B cell (primary cell): Measurements from ENCODE around the gene GDPD3. TPM values are rescaled to one million over a fixed set of nuclear protein-coding genes. Genes with fewer than 3 reads are reported as not detected.

Experiments used
- ATAC-seq: fragments of 200-7000 bp; cut with Tn5 transposase; one replicate; pipeline ENCODE4 v1.10.0; 2021; ENCODE audit warnings: low read depth, mild to moderate bottlenecking, moderate number of reproducible peaks, moderate library complexity
- CTCF ChIA-PET: fragments of 350-600 bp; sonication (Branson Sonifier 250); formaldehyde crosslinking; loops from one replicate; lab custom pipeline; 2021; ENCODE audit warnings: antibody characterized with exemption, inconsistent platforms; lab: Charles Lee
- POLR2A ChIA-PET: fragments of 350-600 bp; sonication (Branson Sonifier 250); formaldehyde crosslinking; loops from one replicate; lab custom pipeline; 2021; ENCODE audit warnings: antibody characterized with exemption; lab: Charles Lee
- DNase-seq: peaks from one replicate; pipeline ENCODE4 v3.0.0; 2013
- H2AFZ ChIP-seq: 2 replicates; pipeline ENCODE4 v1.6.1; 2012; ENCODE audit warnings: mild to moderate bottlenecking, low read depth, low read length; ENCODE audit not compliant: insufficient read depth, poor library complexity, severe bottlenecking
- H3K27ac ChIP-seq, 2 donors: 1 replicate in 1 of 2; 2 replicates in 1 of 2; pipeline ENCODE4 v1.5.1; 2012 to 2013; ENCODE audit warnings: low read length in 2 of 2, mild to moderate bottlenecking in 2 of 2, moderate library complexity in 1 of 2
- H3K27me3 ChIP-seq, 4 experiments: fragments of 200-600 bp in 1 of 4; sonication (generic) in 1 of 4; replicated peaks in 1 of 4; 1 replicate in 2 of 4; 2 replicates in 2 of 4; pipeline versions ENCODE4 v1.6.1 to v1.7.0; 2013 to 2016; ENCODE audit warnings: low read length in 3 of 4, mild to moderate bottlenecking in 2 of 4, mixed read lengths in 1 of 4, moderate library complexity in 1 of 4; ENCODE audit not compliant: insufficient read depth in 4 of 4, control insufficient read depth in 3 of 4; ENCODE audit errors: control extremely low read depth in 1 of 4
- H3K36me3 ChIP-seq, 2 experiments: replicated peaks in 1 of 2; 1 replicate in 1 of 2; 2 replicates in 1 of 2; pipeline versions ENCODE4 v1.6.1 to v1.7.1; 2013; ENCODE audit warnings: low read length in 1 of 2; ENCODE audit not compliant: insufficient read depth in 2 of 2, control insufficient read depth in 1 of 2; ENCODE audit errors: control extremely low read depth in 1 of 2, extremely low read depth in 1 of 2
- H3K4me1 ChIP-seq, 2 donors: fragments of 200-600 bp in 1 of 2; sonication (generic) in 1 of 2; 1 replicate in 1 of 2; 2 replicates in 1 of 2; pipeline versions ENCODE4 v1.5.1 to v1.6.1; 2013 to 2017; ENCODE audit warnings: low read length in 2 of 2; ENCODE audit not compliant: control insufficient read depth in 2 of 2, insufficient read depth in 2 of 2
- H3K4me2 ChIP-seq: replicated peaks from 2 replicates; pipeline ENCODE3; 2012; ENCODE audit warnings: mild to moderate bottlenecking, low read depth, low read length; ENCODE audit not compliant: poor library complexity, severe bottlenecking
- H3K4me3 ChIP-seq, 5 experiments: fragments of 200-600 bp in 1 of 5; sonication (generic) in 1 of 5; 1 replicate in 3 of 5; 2 replicates in 2 of 5; pipeline versions ENCODE4 v1.5.1 to v1.7.0; 2011 to 2016; ENCODE audit warnings: low read length in 4 of 5, mild to moderate bottlenecking in 4 of 5, low read depth in 2 of 5, control low read depth in 1 of 5, moderate library complexity in 1 of 5; ENCODE audit not compliant: insufficient read depth in 1 of 5; ENCODE audit errors: control extremely low read depth in 1 of 5, extremely low read depth in 1 of 5
- H3K79me2 ChIP-seq: fragments of 200-600 bp; sonication (generic); one replicate; pipeline ENCODE4 v1.6.0; 2016; ENCODE audit warnings: low read length; ENCODE audit not compliant: control insufficient read depth, insufficient read depth
- H3K9ac ChIP-seq: fragments of 200-600 bp; sonication (generic); 2 replicates; pipeline ENCODE4 v1.6.1; 2017; ENCODE audit warnings: mild to moderate bottlenecking, low read length, moderate library complexity
- H3K9me3 ChIP-seq, 3 donors: one replicate each; pipeline versions ENCODE4 v1.6.1 to v1.7.1; 2013; ENCODE audit warnings: low read length in 2 of 3; ENCODE audit not compliant: control insufficient read depth in 2 of 3, insufficient read depth in 1 of 3; ENCODE audit errors: control extremely low read depth in 1 of 3
- H4K20me1 ChIP-seq: 2 replicates; pipeline ENCODE4 v1.6.0; 2012; ENCODE audit warnings: mild to moderate bottlenecking, low read length; ENCODE audit not compliant: insufficient read depth, control insufficient read depth, poor library complexity, severe bottlenecking
- H3K27ac Mint-ChIP-seq: one replicate; pipeline ENCODE4 v1.8.0; 2021; ENCODE audit warnings: mixed read lengths
- H3K27me3 Mint-ChIP-seq: one replicate; pipeline ENCODE4 v1.8.0; 2021; ENCODE audit warnings: mixed read lengths
- H3K4me1 Mint-ChIP-seq: one replicate; pipeline ENCODE4 v1.8.0; 2021; ENCODE audit warnings: mixed read lengths
- H3K4me3 Mint-ChIP-seq: one replicate; pipeline ENCODE4 v1.8.0; 2021; ENCODE audit warnings: mixed read lengths
- H3K9me3 Mint-ChIP-seq: one replicate; pipeline ENCODE4 v1.8.0; 2022; ENCODE audit warnings: mixed read lengths; ENCODE audit not compliant: insufficient read depth
- EZH2 ChIP-seq: IDR thresholded peaks from 2 replicates; pipeline ENCODE4 v1.6.1; 2012; ENCODE audit warnings: borderline replicate concordance, low read depth, mild to moderate bottlenecking, moderate library complexity, low read length; ENCODE audit not compliant: insufficient read depth, poor library complexity, severe bottlenecking
- WGBS: methylation state at CpG from one replicate; pipeline ENCODE4 v1.1.5; 2013; ENCODE audit warnings: missing lambda C conversion rate; ENCODE audit not compliant: insufficient coverage; 5-methylcytosine and 5-hydroxymethylcytosine counted together
- intact Hi-C: fragments of 100-400 bp; cut with micrococcal nuclease; formaldehyde crosslinking; loops from one replicate; pipeline ENCODE4 v1.10.0; 2022
- polyA plus RNA-seq: library from polyadenylated mRNA; depleted of rRNA; stranded (reverse); fragments of >200 nt; gene quantifications from 2 replicates; pipeline ENCODE4 v1.2.3, GENCODE V29; 2012
- total RNA-seq, 2 donors: library from RNA; stranded (reverse); fragments of 120-200 nt in 1 of 2; gene quantifications; 1 replicate in 1 of 2; 2 replicates in 1 of 2; pipeline versions ENCODE4 v1.2.3 to v1.2.4, GENCODE V29; 2013 to 2022
- TF ChIP-seq, protein P1 (sequence below): fragments of 200-600 bp; IDR thresholded peaks from one replicate; pipeline ENCODE4 v1.8.0; 2022; ENCODE audit warnings: antibody characterized with exemption, mild to moderate bottlenecking

Gene GDPD3
- total and polyA plus RNA-seq, 2 donors (not counting 1 experiment from before 2014, with no cell fraction given): 10.6 to 17.3 TPM

DNA sequence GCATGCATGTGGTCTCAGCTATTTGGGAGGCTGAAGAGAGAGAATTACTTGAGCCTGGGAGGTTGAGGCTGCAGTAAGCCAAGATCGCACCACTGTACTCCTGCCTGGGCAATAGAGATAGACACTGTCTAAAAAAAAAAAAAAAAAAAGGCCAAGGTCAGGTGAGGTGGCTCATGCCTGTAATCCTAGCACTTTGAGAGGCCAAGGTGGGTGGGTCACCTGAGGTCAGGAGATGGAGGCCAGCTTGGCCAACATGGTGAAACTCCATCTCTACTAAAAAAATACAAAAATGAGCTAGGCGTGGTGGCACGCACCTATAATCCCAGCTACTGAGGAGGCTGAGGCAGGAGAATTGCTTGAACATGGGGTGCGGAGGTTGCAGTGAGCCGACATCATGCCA lies 41.9 kb upstream of the GDPD3 start:
- ChIA-PET POLR2A (no interaction called here), CTCF (no interaction called here)
- Histone ChIP-seq H3K36me3 (no peaks in the 10 kb centered on the region), H3K9me3 (peaks cover 0 to 3% (median 0%) of the 10 kb centered on the region in 3 donors), H4K20me1 (no peaks in the 10 kb centered on the region), H3K9ac (no peak overlapping the region), H3K27me3 (no peaks in the 10 kb centered on the region), H3K4me3 (no peak overlapping the region), H3K79me2 (no peaks in the 10 kb centered on the region), H3K27ac (no peak overlapping the region), H3K4me1 (no peaks in the 10 kb centered on the region), H2AFZ (no peak overlapping the region), H3K4me2 (no peak overlapping the region)
- H3K27ac Mint-ChIP-seq: no peak overlapping the region
- no peak overlapping the region for H3K4me3 Mint-ChIP-seq
- WGBS: 97% methylated on average over 4 of the region's 5 CpGs
- H3K27me3 Mint-ChIP-seq: no peaks in the 10 kb centered on the region
- H3K4me1 Mint-ChIP-seq: peaks cover 6% of the 10 kb centered on the region
- ATAC-seq: no peak
- no peak for TF ChIP-seq EZH2
- TF ChIP-seq, protein P1, sequence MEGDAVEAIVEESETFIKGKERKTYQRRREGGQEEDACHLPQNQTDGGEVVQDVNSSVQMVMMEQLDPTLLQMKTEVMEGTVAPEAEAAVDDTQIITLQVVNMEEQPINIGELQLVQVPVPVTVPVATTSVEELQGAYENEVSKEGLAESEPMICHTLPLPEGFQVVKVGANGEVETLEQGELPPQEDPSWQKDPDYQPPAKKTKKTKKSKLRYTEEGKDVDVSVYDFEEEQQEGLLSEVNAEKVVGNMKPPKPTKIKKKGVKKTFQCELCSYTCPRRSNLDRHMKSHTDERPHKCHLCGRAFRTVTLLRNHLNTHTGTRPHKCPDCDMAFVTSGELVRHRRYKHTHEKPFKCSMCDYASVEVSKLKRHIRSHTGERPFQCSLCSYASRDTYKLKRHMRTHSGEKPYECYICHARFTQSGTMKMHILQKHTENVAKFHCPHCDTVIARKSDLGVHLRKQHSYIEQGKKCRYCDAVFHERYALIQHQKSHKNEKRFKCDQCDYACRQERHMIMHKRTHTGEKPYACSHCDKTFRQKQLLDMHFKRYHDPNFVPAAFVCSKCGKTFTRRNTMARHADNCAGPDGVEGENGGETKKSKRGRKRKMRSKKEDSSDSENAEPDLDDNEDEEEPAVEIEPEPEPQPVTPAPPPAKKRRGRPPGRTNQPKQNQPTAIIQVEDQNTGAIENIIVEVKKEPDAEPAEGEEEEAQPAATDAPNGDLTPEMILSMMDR: no peak
- no peak for DNase-seq
- intact Hi-C loops: no loop called here
- no peaks in the 10 kb centered on the region for H3K9me3 Mint-ChIP-seq

DNA sequence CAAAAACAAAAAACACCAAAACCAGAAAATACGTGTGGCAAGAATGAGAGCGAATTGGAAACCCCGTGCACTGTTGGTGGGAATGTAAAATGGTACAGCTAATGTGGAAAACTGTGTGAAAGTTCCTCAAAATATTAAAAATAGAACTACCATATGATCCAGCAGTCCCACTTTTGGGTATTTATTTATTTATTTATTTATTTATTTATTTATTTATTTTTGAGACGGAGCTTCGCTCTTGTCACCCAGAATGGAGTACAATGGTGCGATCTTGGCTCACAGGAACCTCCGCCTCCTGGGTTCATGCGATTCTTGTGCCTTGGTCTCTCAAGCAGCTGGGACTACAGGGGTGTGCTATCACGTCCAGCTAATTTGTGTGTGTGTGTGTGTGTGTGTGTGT lies 39.2 kb upstream of the GDPD3 start:
- H3K4me2 ChIP-seq: no peak overlapping the region
- H3K9ac ChIP-seq: no peak overlapping the region
- H3K27ac ChIP-seq: no peak overlapping the region
- H3K4me1 Mint-ChIP-seq: peaks cover 6% of the 10 kb centered on the region
- H3K4me1 ChIP-seq: no peaks in the 10 kb centered on the region
- no peaks in the 10 kb centered on the region for H3K79me2 ChIP-seq
- ATAC-seq: no peak
- peaks cover 3 to 15% (median 7%) of the 10 kb centered on the region in 3 donors for H3K9me3 ChIP-seq
- H3K9me3 Mint-ChIP-seq: peaks cover 3% of the 10 kb centered on the region
- H3K27me3 ChIP-seq: no peaks in the 10 kb centered on the region
- no peak for DNase-seq
- no peak overlapping the region for H3K4me3 Mint-ChIP-seq
- no peaks in the 10 kb centered on the region for H4K20me1 ChIP-seq
- no peak overlapping the region for H2AFZ ChIP-seq
- 98% methylated on average over 6 of the region's 9 CpGs for WGBS
- intact Hi-C loops: no loop called here
- TF ChIP-seq EZH2: no peak
- TF ChIP-seq, protein P1: no peak
- H3K27me3 Mint-ChIP-seq: no peaks in the 10 kb centered on the region
- H3K27ac Mint-ChIP-seq: no peak overlapping the region
- no peaks in the 10 kb centered on the region for H3K36me3 ChIP-seq
- CTCF ChIA-PET: interaction anchor here (0.7 to 1.7 kb wide), 2 partner anchors 9 to 49 kb away, joined by 3 to 6 read pairs; no protein-coding TSS in a partner anchor
- POLR2A ChIA-PET: interaction anchor here (0.6 kb wide), 1 partner anchor 32 kb away, joined by 8 read pairs; no protein-coding TSS in a partner anchor
- H3K4me3 ChIP-seq: no peak overlapping the region
